ENCODE results near the gene ZMYND8. TPM values are rescaled to one million over a fixed set of nuclear protein-coding genes. Genes with fewer than 3 reads are reported as not detected.

The ZMYND8 gene
- total and polyA plus RNA-seq, 10 of the 15 experiments (the other 5 are each of a cell fraction or from before 2014, with no cell fraction given): 12.9 to 54.8 (median 23.1) TPM

- Histone ChIP-seq H3K9me3 (replicated peaks; ENCODE audit: control insufficient read depth, insufficient read depth, low read length) (no peaks in the 10 kb centered on the region; the same call in 2 of the 3 replicates), H3K4me1 (ENCODE audit: control insufficient read depth, insufficient read depth, low read length) (peaks cover 28% of the 10 kb centered on the region), H2AFZ (ENCODE audit: control insufficient read depth, low read depth, low read length) (no peak overlapping the region), H4K20me1 (ENCODE audit: control insufficient read depth, insufficient read depth) (peaks cover 27% of the 10 kb centered on the region), H3K27me3 (replicated peaks in 1 of 2; ENCODE audit: control insufficient read depth in 2 of 2, insufficient read depth in 2 of 2, low read length in 1 of 2) (no peaks in the 10 kb centered on the region), H3K79me2 (ENCODE audit: control insufficient read depth, insufficient read depth, low read length) (peaks cover 74% of the 10 kb centered on the region), H3K9ac (ENCODE audit: control insufficient read depth, insufficient read depth, low read length) (no peak overlapping the region), H3K36me3 (ENCODE audit: control insufficient read depth in 2 of 2, insufficient read depth in 2 of 2, low read length in 1 of 2) (peaks cover 25 to 30% of the 10 kb centered on the region in 2 experiments), H3K27ac (ENCODE audit: control insufficient read depth, insufficient read depth) (no peak overlapping the region), H3K4me2 (ENCODE audit: control insufficient read depth, insufficient read depth) (no peak overlapping the region), H3K4me3 (no peak overlapping the region)
- BruUV-seq (replicated peaks): no TSS peak
- intact Hi-C loops (cut with micrococcal nuclease; ENCODE audit: unreplicated experiment): no loop called here
- in situ Hi-C loops (cut with MboI): no loop called here
- DNase-seq (ENCODE audit: low read depth, low spot score) (no peak), FAIRE-seq (no peak), ATAC-seq (no peak)
- SMC1A ChIA-PET (ENCODE audit: uncharacterized antibody, unreplicated experiment): no interaction called here
- CTCF ChIA-PET: interaction anchor here (0.6 kb wide), 1 partner anchor 44 kb away, joined by 3 read pairs; no protein-coding TSS in a partner anchor
- RAD21 ChIA-PET (ENCODE audit: unreplicated experiment): no interaction called here
- 91% methylated on average over 3 of the region's 3 CpGs for WGBS (ENCODE audit: insufficient coverage, insufficient replicate concordance, low lambda C conversion rate, missing lambda C conversion rate)
- POLR2A ChIA-PET: no interaction called here
- TF ChIP-seq HCFC1 (IDR thresholded peaks at IDR 0.05; ENCODE audit: low read length) (no peak), FOXM1 (IDR thresholded peaks at IDR 0.05; ENCODE audit: low read depth, low read length) (no peak), NR2F1 (conservative IDR thresholded peaks at IDR 0.05) (no peak), EGR1 (IDR thresholded peaks at IDR 0.05; ENCODE audit: borderline replicate concordance in 1 of 2, low read depth in 2 of 2, low read length in 2 of 2) (no peak), NFIC (IDR thresholded peaks at IDR 0.05; ENCODE audit: low read depth, low read length) (no peak), CHD2 (IDR thresholded peaks at IDR 0.05; ENCODE audit: borderline replicate concordance, low read depth, low read length) (no peak), SIX5 (IDR thresholded peaks at IDR 0.05; ENCODE audit: low read depth, low read length, severe bottlenecking) (no peak), ETV6 (conservative IDR thresholded peaks at IDR 0.05 in 1 of 2, IDR thresholded peaks at IDR 0.05 in 1 of 2; ENCODE audit: borderline replicate concordance in 1 of 2, low read depth in 1 of 2) (no peak)
- TF ChIP-seq, protein P1, sequence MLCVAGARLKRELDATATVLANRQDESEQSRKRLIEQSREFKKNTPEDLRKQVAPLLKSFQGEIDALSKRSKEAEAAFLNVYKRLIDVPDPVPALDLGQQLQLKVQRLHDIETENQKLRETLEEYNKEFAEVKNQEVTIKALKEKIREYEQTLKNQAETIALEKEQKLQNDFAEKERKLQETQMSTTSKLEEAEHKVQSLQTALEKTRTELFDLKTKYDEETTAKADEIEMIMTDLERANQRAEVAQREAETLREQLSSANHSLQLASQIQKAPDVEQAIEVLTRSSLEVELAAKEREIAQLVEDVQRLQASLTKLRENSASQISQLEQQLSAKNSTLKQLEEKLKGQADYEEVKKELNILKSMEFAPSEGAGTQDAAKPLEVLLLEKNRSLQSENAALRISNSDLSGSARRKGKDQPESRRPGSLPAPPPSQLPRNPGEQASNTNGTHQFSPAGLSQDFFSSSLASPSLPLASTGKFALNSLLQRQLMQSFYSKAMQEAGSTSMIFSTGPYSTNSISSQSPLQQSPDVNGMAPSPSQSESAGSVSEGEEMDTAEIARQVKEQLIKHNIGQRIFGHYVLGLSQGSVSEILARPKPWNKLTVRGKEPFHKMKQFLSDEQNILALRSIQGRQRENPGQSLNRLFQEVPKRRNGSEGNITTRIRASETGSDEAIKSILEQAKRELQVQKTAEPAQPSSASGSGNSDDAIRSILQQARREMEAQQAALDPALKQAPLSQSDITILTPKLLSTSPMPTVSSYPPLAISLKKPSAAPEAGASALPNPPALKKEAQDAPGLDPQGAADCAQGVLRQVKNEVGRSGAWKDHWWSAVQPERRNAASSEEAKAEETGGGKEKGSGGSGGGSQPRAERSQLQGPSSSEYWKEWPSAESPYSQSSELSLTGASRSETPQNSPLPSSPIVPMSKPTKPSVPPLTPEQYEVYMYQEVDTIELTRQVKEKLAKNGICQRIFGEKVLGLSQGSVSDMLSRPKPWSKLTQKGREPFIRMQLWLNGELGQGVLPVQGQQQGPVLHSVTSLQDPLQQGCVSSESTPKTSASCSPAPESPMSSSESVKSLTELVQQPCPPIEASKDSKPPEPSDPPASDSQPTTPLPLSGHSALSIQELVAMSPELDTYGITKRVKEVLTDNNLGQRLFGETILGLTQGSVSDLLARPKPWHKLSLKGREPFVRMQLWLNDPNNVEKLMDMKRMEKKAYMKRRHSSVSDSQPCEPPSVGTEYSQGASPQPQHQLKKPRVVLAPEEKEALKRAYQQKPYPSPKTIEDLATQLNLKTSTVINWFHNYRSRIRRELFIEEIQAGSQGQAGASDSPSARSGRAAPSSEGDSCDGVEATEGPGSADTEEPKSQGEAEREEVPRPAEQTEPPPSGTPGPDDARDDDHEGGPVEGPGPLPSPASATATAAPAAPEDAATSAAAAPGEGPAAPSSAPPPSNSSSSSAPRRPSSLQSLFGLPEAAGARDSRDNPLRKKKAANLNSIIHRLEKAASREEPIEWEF (IDR thresholded peaks at IDR 0.05; ENCODE audit: insufficient replicate concordance, low read depth, low read length): no peak
- TF ChIP-seq, protein P2, sequence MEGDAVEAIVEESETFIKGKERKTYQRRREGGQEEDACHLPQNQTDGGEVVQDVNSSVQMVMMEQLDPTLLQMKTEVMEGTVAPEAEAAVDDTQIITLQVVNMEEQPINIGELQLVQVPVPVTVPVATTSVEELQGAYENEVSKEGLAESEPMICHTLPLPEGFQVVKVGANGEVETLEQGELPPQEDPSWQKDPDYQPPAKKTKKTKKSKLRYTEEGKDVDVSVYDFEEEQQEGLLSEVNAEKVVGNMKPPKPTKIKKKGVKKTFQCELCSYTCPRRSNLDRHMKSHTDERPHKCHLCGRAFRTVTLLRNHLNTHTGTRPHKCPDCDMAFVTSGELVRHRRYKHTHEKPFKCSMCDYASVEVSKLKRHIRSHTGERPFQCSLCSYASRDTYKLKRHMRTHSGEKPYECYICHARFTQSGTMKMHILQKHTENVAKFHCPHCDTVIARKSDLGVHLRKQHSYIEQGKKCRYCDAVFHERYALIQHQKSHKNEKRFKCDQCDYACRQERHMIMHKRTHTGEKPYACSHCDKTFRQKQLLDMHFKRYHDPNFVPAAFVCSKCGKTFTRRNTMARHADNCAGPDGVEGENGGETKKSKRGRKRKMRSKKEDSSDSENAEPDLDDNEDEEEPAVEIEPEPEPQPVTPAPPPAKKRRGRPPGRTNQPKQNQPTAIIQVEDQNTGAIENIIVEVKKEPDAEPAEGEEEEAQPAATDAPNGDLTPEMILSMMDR (IDR thresholded peaks at IDR 0.05 in 2 of 3, conservative IDR thresholded peaks at IDR 0.05 in 1 of 3; ENCODE audit: control insufficient read depth in 2 of 3, extremely low read depth in 1 of 3, insufficient read depth in 1 of 3, low read depth in 3 of 3, low read length in 3 of 3): no peak
- TF ChIP-seq, protein P3, sequence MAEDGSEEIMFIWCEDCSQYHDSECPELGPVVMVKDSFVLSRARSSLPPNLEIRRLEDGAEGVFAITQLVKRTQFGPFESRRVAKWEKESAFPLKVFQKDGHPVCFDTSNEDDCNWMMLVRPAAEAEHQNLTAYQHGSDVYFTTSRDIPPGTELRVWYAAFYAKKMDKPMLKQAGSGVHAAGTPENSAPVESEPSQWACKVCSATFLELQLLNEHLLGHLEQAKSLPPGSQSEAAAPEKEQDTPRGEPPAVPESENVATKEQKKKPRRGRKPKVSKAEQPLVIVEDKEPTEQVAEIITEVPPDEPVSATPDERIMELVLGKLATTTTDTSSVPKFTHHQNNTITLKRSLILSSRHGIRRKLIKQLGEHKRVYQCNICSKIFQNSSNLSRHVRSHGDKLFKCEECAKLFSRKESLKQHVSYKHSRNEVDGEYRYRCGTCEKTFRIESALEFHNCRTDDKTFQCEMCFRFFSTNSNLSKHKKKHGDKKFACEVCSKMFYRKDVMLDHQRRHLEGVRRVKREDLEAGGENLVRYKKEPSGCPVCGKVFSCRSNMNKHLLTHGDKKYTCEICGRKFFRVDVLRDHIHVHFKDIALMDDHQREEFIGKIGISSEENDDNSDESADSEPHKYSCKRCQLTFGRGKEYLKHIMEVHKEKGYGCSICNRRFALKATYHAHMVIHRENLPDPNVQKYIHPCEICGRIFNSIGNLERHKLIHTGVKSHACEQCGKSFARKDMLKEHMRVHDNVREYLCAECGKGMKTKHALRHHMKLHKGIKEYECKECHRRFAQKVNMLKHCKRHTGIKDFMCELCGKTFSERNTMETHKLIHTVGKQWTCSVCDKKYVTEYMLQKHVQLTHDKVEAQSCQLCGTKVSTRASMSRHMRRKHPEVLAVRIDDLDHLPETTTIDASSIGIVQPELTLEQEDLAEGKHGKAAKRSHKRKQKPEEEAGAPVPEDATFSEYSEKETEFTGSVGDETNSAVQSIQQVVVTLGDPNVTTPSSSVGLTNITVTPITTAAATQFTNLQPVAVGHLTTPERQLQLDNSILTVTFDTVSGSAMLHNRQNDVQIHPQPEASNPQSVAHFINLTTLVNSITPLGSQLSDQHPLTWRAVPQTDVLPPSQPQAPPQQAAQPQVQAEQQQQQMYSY (CRISPR knock-in tag; IDR thresholded peaks at IDR 0.05): no peak
Measured at GRCh38 chr20:47314647-47315338, 41.7 kb downstream of the ZMYND8 start.

All from GM12878 (cell line).